A172 (cell line): Measurements from ENCODE around the gene MYBPC3. TPM values are rescaled to one million over a fixed set of nuclear protein-coding genes. Genes with fewer than 3 reads are reported as not detected.
"Not testable (repeated sequence)": the region's sequence is repeated elsewhere in the genome, so short reads cannot be mapped to it uniquely, and the experiment has no call there.

Source experiments
- DNase-seq: peaks from one replicate; pipeline ENCODE4 v3.0.0-alpha.2; 2015; ENCODE audit warnings: low spot score
- total RNA-seq: library from RNA; depleted of rRNA; stranded (reverse); fragments of >200 nt; shearing (Covaris generic); gene quantifications from 2 replicates; pipeline ENCODE4 v1.2.3, GENCODE V29; 2014

MYBPC3 gene
- total RNA-seq, 1 experiment from 2014 or later = not detected

GRCh38 chr11:47338396-47339241, 13.9 kb downstream of the MYBPC3 start:
- no peak for DNase-seq

- DNase-seq = no peak
Measured at GRCh38 chr11:47337229-47337924, 15.1 kb downstream of the MYBPC3 start.

GRCh38 chr11:47336595-47336994, 15.9 kb downstream of the MYBPC3 start:
- no peak for DNase-seq

- no peak for DNase-seq
Measured at GRCh38 chr11:47335733-47336132, 16.8 kb downstream of the MYBPC3 start.

GRCh38 chr11:47334699-47335411, 17.6 kb downstream of the MYBPC3 start:
- DNase-seq = not testable (repeated sequence)

- DNase-seq = no peak
Measured at GRCh38 chr11:47333886-47334443, 18.5 kb downstream of the MYBPC3 start.

GRCh38 chr11:47333526-47333845, 19.0 kb downstream of the MYBPC3 start:
- no peak for DNase-seq

GRCh38 chr11:47332791-47333525, 19.5 kb downstream of the MYBPC3 start:
- no peak for DNase-seq

GRCh38 chr11:47332303-47332711, 20.2 kb downstream of the MYBPC3 start:
- no peak for DNase-seq

GRCh38 chr11:47331454-47332302, 20.8 kb downstream of the MYBPC3 start:
- DNase-seq = no peak

- no peak for DNase-seq
Measured at GRCh38 chr11:47329987-47330931, 22.2 kb downstream of the MYBPC3 start.

- no peak for DNase-seq
Measured at GRCh38 chr11:47329431-47329986, 23.0 kb downstream of the MYBPC3 start.

- DNase-seq = no peak
Measured at GRCh38 chr11:47328449-47329390, 23.8 kb downstream of the MYBPC3 start.

- DNase-seq = no peak
Measured at GRCh38 chr11:47327949-47328348, 24.6 kb downstream of the MYBPC3 start.

- no peak for DNase-seq
Measured at GRCh38 chr11:47327025-47327424, 25.5 kb downstream of the MYBPC3 start.

- DNase-seq = no peak
Measured at GRCh38 chr11:47326198-47326597, 26.3 kb downstream of the MYBPC3 start.

GRCh38 chr11:47325271-47326041, 27.0 kb downstream of the MYBPC3 start:
- peak; percentile 14 for DNase-seq
